SU-DHL-6 (cell line): ENCODE results near the gene NPAS1.

Source experiments
- H2AFZ ChIP-seq: fragments of 200-600 bp; sonication (generic); 2 replicates; pipeline ENCODE4 v1.6.1; 2014; ENCODE audit warnings: low read depth, mild to moderate bottlenecking, moderate library complexity, mixed read lengths, antibody characterized with exemption, low read length; ENCODE audit not compliant: severe bottlenecking
- H3F3A ChIP-seq: fragments of 200-600 bp; shearing (Covaris generic); 2 replicates; pipeline ENCODE4 v1.6.0; 2016; ENCODE audit warnings: antibody characterized with exemption, mild to moderate bottlenecking; ENCODE audit not compliant: insufficient read depth
- H3K27ac ChIP-seq: fragments of 200-600 bp; sonication (generic); 2 replicates; pipeline ENCODE4 v1.5.1; 2016; ENCODE audit warnings: low read depth, mild to moderate bottlenecking, low read length, moderate library complexity, mixed read lengths
- H3K27me3 ChIP-seq: fragments of 200-600 bp; sonication (generic), shearing (Covaris generic); 2 replicates; pipeline ENCODE4 v1.6.0; 2014; ENCODE audit warnings: mild to moderate bottlenecking, low read length
- H3K36me3 ChIP-seq: fragments of 200-600 bp; sonication (generic); 2 replicates; pipeline ENCODE4 v1.6.1; 2014; ENCODE audit warnings: mild to moderate bottlenecking, low read length, mixed read lengths
- H3K4me2 ChIP-seq: fragments of 300-600, 200-600 bp; shearing (Covaris generic), sonication (generic); 2 replicates; pipeline ENCODE4 v1.6.0; 2014; ENCODE audit warnings: low read length, low read depth, mild to moderate bottlenecking; ENCODE audit not compliant: poor library complexity, severe bottlenecking
- H3K4me3 ChIP-seq: fragments of 200-600 bp; sonication (generic); 2 replicates; pipeline ENCODE4 v1.5.1; 2014; ENCODE audit warnings: antibody characterized with exemption, low read length, mild to moderate bottlenecking, mixed read lengths; ENCODE audit not compliant: insufficient read depth, poor library complexity, severe bottlenecking
- H3K79me2 ChIP-seq: fragments of 200-600 bp; sonication (generic); 2 replicates; pipeline ENCODE4 v1.6.1; 2014; ENCODE audit warnings: mild to moderate bottlenecking, low read length, moderate library complexity; ENCODE audit not compliant: insufficient read depth
- H3K9ac ChIP-seq: fragments of 200-600 bp; sonication (generic); 2 replicates; pipeline ENCODE4 v1.7.0; 2014; ENCODE audit warnings: mild to moderate bottlenecking, low read length
- H3K9me2 ChIP-seq: fragments of 200-600 bp; sonication (generic); replicated peaks from 2 replicates; pipeline ENCODE4 v1.6.1; 2014; ENCODE audit warnings: low read length; ENCODE audit not compliant: insufficient read depth
- H3K9me3 ChIP-seq: fragments of 200-600 bp; sonication (generic); 2 replicates; pipeline ENCODE4 v1.6.1; 2014; ENCODE audit warnings: low read length, mixed read lengths; ENCODE audit not compliant: insufficient read depth
- H4K20me1 ChIP-seq: fragments of 200-600 bp; sonication (generic); 2 replicates; pipeline ENCODE4 v1.6.1; 2014; ENCODE audit warnings: low read depth, mild to moderate bottlenecking, antibody characterized with exemption, low read length, moderate library complexity, mixed read lengths
- EZH2phosphoT487 ChIP-seq: fragments of 200-600 bp; sonication (generic), shearing (Covaris generic); conservative IDR thresholded peaks from 2 replicates; pipeline ENCODE4 v1.6.1; 2018; ENCODE audit warnings: mild to moderate bottlenecking, antibody characterized with exemption, low read length, moderate library complexity, mixed read lengths
- TF ChIP-seq, protein P1 (sequence below): fragments of 200-600 bp; sonication (generic); IDR thresholded peaks from one replicate; pipeline ENCODE4 v1.5.1; 2017; ENCODE audit warnings: antibody characterized with exemption, mild to moderate bottlenecking, low read length, moderate library complexity; ENCODE audit not compliant: insufficient read depth, poor library complexity, severe bottlenecking

NPAS1 gene

DNA sequence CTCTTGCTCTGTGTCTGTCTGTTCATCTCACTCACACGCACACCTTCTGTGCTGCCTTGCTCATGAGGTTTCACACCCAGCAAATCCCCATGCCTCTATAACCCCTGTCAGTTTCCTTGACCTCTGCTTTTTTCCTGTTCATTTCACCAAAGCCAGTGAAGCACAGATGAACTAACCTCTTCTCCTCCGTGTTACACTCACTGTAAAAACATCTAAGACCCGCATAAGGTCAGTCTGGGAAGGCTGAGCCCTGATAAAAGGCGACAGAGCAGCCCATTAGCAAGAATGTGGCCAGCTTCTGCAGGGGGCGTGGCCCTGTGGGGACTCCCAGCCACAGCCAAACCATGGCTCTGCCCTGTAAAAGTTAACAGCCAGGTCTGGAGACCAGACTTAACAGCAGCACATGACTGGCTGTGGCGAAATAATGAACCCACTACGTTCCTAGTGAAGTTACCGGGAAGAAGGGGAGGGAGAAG, 42.8 kb upstream of the NPAS1 start:
- H3K9me2 ChIP-seq, result no peaks in the 10 kb centered on the region
- H3K9ac ChIP-seq, result no peak overlapping the region
- H3K79me2 ChIP-seq, result no peaks in the 10 kb centered on the region
- TF ChIP-seq EZH2phosphoT487, result no peak
- TF ChIP-seq, protein P1, sequence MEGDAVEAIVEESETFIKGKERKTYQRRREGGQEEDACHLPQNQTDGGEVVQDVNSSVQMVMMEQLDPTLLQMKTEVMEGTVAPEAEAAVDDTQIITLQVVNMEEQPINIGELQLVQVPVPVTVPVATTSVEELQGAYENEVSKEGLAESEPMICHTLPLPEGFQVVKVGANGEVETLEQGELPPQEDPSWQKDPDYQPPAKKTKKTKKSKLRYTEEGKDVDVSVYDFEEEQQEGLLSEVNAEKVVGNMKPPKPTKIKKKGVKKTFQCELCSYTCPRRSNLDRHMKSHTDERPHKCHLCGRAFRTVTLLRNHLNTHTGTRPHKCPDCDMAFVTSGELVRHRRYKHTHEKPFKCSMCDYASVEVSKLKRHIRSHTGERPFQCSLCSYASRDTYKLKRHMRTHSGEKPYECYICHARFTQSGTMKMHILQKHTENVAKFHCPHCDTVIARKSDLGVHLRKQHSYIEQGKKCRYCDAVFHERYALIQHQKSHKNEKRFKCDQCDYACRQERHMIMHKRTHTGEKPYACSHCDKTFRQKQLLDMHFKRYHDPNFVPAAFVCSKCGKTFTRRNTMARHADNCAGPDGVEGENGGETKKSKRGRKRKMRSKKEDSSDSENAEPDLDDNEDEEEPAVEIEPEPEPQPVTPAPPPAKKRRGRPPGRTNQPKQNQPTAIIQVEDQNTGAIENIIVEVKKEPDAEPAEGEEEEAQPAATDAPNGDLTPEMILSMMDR, result no peak
- H3K4me2 ChIP-seq, result no peak overlapping the region
- no peak overlapping the region for H2AFZ ChIP-seq
- H3K9me3 ChIP-seq, result no peaks in the 10 kb centered on the region
- no peak overlapping the region for H3K27ac ChIP-seq
- H3K27me3 ChIP-seq, result no peaks in the 10 kb centered on the region
- no peaks in the 10 kb centered on the region for H3K36me3 ChIP-seq
- no peak overlapping the region for H3K4me3 ChIP-seq
- no peaks in the 10 kb centered on the region for H4K20me1 ChIP-seq
- no peaks in the 10 kb centered on the region for H3F3A ChIP-seq

DNA sequence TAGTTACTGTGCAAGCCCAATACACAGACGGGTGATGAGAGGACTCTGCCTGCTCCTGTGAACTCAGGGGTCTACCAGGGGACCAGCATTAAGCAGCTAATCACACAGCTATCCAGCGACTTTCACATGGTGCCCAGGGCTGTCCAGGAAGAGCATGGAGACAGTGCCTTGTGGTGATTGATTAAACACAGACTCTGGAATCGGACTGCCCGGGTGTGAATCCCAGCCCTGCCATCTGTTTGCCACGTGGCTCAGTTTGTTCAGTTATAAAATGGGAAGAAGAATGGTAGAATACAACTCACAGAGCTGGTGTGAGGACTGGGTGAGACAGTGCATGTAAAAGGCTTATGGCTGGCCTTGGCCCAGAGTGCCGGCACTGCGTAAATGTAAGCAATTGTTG, 42.1 kb upstream of the NPAS1 start:
- Histone ChIP-seq H3K9me3 (no peaks in the 10 kb centered on the region), H3K4me2 (no peak overlapping the region), H2AFZ (no peak overlapping the region)

DNA sequence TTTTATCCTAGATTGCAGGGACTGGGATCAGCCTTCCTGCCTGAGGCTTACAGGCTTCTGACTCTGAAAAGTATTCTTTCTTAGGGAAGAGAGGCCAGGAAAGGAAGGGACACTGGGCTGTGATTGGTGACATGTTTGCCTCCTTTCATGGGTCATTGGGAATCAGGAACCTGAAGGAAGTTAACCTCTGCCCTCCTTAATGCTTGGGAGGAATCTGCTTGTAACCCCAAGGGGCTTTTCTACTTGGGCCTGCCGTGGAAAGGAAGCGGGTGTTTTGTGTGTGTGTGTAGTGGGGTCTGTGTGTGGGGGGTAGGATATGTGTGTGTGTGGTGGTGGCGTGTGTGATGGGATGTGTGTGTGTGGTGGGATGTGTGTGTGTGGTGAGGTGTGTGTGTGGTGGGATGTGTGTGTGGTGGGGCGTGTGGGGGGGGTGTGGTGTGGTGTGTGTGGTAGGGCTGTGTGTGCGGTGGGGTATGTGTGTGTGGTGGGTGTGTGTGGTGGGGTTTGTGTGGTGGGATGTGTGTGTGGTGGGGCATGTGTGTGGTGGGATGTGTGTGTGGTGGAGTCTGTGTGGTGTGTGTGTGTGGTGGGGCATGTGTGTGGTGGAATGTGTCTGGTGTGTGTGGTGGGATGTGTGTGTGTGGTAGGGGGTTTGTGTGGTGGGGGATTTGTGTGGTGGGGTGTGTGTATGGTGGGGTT, 41.3 kb upstream of the NPAS1 start:
- H2AFZ ChIP-seq, result no peak overlapping the region
- no peaks in the 10 kb centered on the region for H3K36me3 ChIP-seq
- H3K79me2 ChIP-seq, result no peaks in the 10 kb centered on the region
- H3K27ac ChIP-seq, result no peak overlapping the region
- H3K4me2 ChIP-seq, result no peak overlapping the region
- H4K20me1 ChIP-seq, result no peaks in the 10 kb centered on the region
- no peaks in the 10 kb centered on the region for H3K9me2 ChIP-seq
- H3K9me3 ChIP-seq, result no peaks in the 10 kb centered on the region
- no peaks in the 10 kb centered on the region for H3F3A ChIP-seq
- H3K9ac ChIP-seq, result no peak overlapping the region
- no peak overlapping the region for H3K4me3 ChIP-seq
- TF ChIP-seq, protein P1, result no peak
- no peak for TF ChIP-seq EZH2phosphoT487
- H3K27me3 ChIP-seq, result no peaks in the 10 kb centered on the region

More for the DNA sequence above, 42.1 kb upstream of the NPAS1 start:
- Histone ChIP-seq H3K4me3 (no peak overlapping the region), H3K9ac (no peak overlapping the region), H4K20me1 (no peaks in the 10 kb centered on the region), H3K27ac (no peak overlapping the region), H3K27me3 (no peaks in the 10 kb centered on the region), H3K36me3 (no peaks in the 10 kb centered on the region), H3K9me2 (no peaks in the 10 kb centered on the region), H3K79me2 (no peaks in the 10 kb centered on the region), H3F3A (no peaks in the 10 kb centered on the region)
- no peak for TF ChIP-seq EZH2phosphoT487
- TF ChIP-seq, protein P1, result no peak
